Raji (cell line): ENCODE data around the gene ZNF532.

Experiments used
- POLR2A ChIP-seq: IDR thresholded peaks from 2 replicates; pipeline ENCODE4 v1.6.1; 2011; ENCODE audit warnings: low read depth, low read length, control low read depth; ENCODE audit not compliant: insufficient read depth

ZNF532 gene

GRCh38 chr18:58929206-58929605 is 64.5 kb downstream of the ZNF532 start:
- TF ChIP-seq POLR2A, result no peak

GRCh38 chr18:58934356-58934755 is 69.7 kb downstream of the ZNF532 start:
- TF ChIP-seq POLR2A, result no peak

GRCh38 chr18:58934933-58935577 is 70.4 kb downstream of the ZNF532 start:
- TF ChIP-seq POLR2A, result no peak

GRCh38 chr18:58937071-58937886 is 72.6 kb downstream of the ZNF532 start:
- no peak for TF ChIP-seq POLR2A

DNA sequence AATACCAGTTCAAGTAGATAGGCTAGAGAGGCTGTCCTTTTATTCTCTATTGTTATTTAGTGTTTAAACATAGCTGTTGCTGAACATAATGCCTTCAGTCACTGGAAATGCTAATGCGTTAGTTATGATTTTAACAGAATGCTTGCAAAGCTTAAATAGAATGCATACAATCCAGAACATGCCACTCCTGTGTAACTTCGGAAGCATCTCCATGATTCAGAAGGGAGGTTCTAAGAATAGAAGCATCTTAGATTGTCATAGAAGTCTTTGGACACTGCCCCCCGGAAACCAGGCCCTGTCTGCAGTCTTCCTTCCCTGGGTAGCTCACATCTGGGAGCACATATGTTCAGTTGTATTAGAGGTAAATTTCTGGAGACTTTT is 73.2 kb downstream of the ZNF532 start:
- no peak for TF ChIP-seq POLR2A

GRCh38 chr18:58941426-58942099 is 76.9 kb downstream of the ZNF532 start:
- TF ChIP-seq POLR2A, result no peak

DNA sequence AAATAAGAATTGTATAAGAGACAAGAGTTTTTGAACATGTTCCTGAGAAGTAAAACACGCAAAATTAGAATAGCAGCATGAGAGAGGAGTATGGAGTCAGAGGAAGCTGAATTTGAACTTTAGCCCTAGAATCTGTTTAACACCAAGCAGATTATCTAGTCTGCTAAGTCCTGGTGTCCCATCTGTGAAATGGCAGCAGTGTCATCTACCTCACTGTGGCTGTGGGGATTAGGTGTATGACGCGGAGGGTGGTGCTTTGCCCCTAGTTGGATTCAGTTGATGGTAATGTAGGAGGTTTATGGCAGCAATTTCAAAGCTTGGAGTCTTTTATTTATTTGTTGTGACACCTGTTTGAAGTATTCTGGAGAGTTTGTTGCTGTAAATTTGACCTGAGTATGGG is 79.2 kb downstream of the ZNF532 start:
- TF ChIP-seq POLR2A, result no peak

DNA sequence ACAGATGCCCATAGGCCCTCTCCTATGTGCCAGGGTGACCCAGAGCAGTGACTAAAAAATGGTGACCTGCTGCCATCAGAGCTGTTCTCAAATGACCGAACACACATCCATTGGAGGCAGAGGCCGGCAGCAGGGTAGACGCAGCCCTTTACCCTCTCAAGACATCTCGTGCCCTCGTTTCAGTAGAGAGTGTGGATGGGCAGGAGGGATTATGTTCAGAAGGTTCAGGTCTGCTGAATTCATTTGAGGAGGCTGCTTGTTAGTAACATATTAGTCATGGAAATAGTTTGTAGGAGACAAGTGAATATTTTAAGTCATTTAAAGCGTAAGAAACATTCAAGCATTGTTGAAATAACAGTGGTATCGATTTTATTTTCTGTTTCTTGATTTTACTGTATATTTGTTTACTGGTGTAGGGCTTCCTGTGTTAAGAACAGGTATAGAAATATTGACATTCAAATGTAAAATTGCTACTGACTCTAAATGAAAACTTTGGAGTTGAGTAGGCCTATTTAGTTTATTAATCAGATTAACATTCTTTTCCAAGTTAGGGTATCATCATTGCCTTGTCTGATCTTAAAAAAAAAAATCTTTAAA is 82.6 kb downstream of the ZNF532 start:
- TF ChIP-seq POLR2A, result no peak

GRCh38 chr18:58949031-58949430 is 84.4 kb downstream of the ZNF532 start:
- TF ChIP-seq POLR2A, result no peak

- no peak for TF ChIP-seq POLR2A
Observed at GRCh38 chr18:58951986-58952702, 87.5 kb downstream of the ZNF532 start.

DNA sequence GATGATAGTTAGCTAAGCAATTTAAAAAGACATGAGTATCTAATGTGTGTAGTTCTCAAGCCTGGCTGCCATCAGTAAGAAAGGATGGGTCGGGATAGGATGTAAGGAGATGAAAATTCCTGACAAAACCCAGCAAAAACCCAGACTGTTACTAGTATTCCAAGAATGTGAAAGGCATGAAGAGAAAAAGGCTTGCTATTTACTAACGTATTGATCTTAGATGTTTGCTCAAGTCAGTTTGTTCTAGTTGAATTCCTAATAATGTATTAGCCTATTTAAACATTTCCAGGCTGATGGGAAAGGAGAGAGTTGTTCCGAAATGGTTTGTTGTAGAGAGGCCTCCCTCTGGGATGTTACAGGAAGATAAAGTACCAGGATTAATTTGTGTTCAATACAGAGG is 88.2 kb downstream of the ZNF532 start:
- TF ChIP-seq POLR2A, result no peak

DNA sequence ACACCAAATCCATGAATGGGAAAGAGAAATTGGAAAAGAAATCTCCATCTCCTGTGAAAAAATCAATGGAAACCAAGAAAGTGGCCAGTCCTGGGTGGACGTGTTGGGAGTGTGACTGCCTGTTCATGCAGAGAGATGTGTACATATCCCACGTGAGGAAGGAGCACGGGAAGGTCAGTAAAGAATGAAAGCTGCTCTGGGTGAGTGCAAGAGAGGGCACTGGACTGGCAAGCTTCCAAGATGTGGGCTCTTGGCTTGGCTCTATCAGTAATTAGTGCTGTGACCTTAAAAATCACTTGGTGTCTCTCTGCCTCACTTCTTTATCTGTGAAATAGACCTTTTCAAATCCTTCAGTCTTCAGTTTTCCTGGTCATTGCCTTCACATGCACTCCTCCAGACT is 89.0 kb downstream of the ZNF532 start:
- TF ChIP-seq POLR2A, result no peak

GRCh38 chr18:58955001-58955400 is 90.3 kb downstream of the ZNF532 start:
- no peak for TF ChIP-seq POLR2A

- TF ChIP-seq POLR2A, result no peak
Observed at GRCh38 chr18:58955738-58956137, 91.1 kb downstream of the ZNF532 start.

DNA sequence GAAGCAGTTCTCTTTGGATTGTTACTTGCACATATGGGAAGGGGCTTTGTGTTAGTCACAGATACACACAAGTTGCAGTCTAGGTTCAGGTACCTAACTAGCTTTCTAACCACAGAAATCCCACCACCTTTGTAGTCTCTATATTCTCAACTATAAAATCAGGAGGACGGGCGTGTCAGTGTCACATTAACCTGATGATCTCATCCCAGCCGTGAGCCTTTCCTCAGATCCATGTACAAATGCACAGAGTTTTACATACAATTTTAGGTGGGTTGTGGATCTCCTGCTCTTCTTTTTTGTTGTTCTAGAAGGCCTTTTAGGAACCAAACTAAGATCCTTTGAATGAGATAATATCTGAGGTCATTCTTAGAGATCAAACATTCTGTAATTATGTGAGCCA is 94.0 kb downstream of the ZNF532 start:
- TF ChIP-seq POLR2A, result no peak
